Measurements from ENCODE around the gene IL17REL.

IL17REL gene

GRCh38 chr22:50022171-50022819 is 9.7 kb upstream of the IL17REL start:
- no peak for DNase-seq (ENCODE audit: low read depth)

GRCh38 chr22:50020606-50021005 is 8.0 kb upstream of the IL17REL start:
- DNase-seq (ENCODE audit: low read depth): no peak

- DNase-seq (ENCODE audit: low read depth): no peak
Measured at GRCh38 chr22:50019316-50019715, 6.8 kb upstream of the IL17REL start.

- DNase-seq (ENCODE audit: low read depth): no peak
Measured at GRCh38 chr22:50018608-50019285, 6.2 kb upstream of the IL17REL start.

GRCh38 chr22:50017701-50018224 is 5.2 kb upstream of the IL17REL start:
- no peak for DNase-seq (ENCODE audit: low read depth)

- DNase-seq (ENCODE audit: low read depth): peak; percentile 81
Measured at GRCh38 chr22:50016988-50017700, 4.6 kb upstream of the IL17REL start.

- no peak for DNase-seq (ENCODE audit: low read depth)
Measured at GRCh38 chr22:50016308-50016987, 3.9 kb upstream of the IL17REL start.

- no peak for DNase-seq (ENCODE audit: low read depth)
Measured at GRCh38 chr22:50015451-50016307, 3.1 kb upstream of the IL17REL start.

- no peak for DNase-seq (ENCODE audit: low read depth)
Measured at GRCh38 chr22:50014655-50015401, 2.3 kb upstream of the IL17REL start.

GRCh38 chr22:50014053-50014501 is 1.5 kb upstream of the IL17REL start:
- DNase-seq (ENCODE audit: low read depth): no peak

- DNase-seq (ENCODE audit: low read depth): no peak
Measured at GRCh38 chr22:50011447-50012210, 936 bp downstream of the IL17REL start.

- peak; percentile 54 for DNase-seq (ENCODE audit: low read depth)
Measured at GRCh38 chr22:50010676-50011446, 1.7 kb downstream of the IL17REL start.

GRCh38 chr22:50009765-50010675 is 2.5 kb downstream of the IL17REL start:
- no peak for DNase-seq (ENCODE audit: low read depth)

GRCh38 chr22:50009251-50009650 is 3.3 kb downstream of the IL17REL start:
- no peak for DNase-seq (ENCODE audit: low read depth)

GRCh38 chr22:50008151-50009040 is 4.2 kb downstream of the IL17REL start:
- no peak for DNase-seq (ENCODE audit: low read depth)

GRCh38 chr22:50007057-50007511 is 5.5 kb downstream of the IL17REL start:
- DNase-seq (ENCODE audit: low read depth): no peak

- DNase-seq (ENCODE audit: low read depth): no peak
Measured at GRCh38 chr22:50004918-50005317, 7.6 kb downstream of the IL17REL start.

Data from stimulated activated CD8-positive, alpha-beta memory T cell treated with anti-CD3 and anti-CD28 coated beads, Interleukin-4, amount 100 ng/mL, for 24 hours (primary cell).